ENCODE data around the gene TAC4.
A peak's percentile ranks its signal among the peaks of the same experiment; 100 is the strongest.
"Not testable (repeated sequence)": the region's sequence is repeated elsewhere in the genome, so short reads cannot be mapped to it uniquely, and the experiment has no call there.

The TAC4 gene

GRCh38 chr17:49842846-49843245 is 5.0 kb downstream of the TAC4 start:
- DNase-seq (ENCODE audit: insufficient read length, low spot score): no peak
- no peak for FAIRE-seq
- TF ChIP-seq POLR2A (IDR thresholded peaks at IDR 0.05; ENCODE audit: low read depth, low read length): no peak

GRCh38 chr17:49842371-49842770 is 5.5 kb downstream of the TAC4 start:
- no peak for TF ChIP-seq POLR2A (IDR thresholded peaks at IDR 0.05; ENCODE audit: low read depth, low read length)
- DNase-seq (ENCODE audit: insufficient read length, low spot score) (no peak), FAIRE-seq (no peak)

- DNase-seq (ENCODE audit: insufficient read length, low spot score) (no peak), FAIRE-seq (no peak)
- no peak for TF ChIP-seq POLR2A (IDR thresholded peaks at IDR 0.05; ENCODE audit: low read depth, low read length)
Measured at GRCh38 chr17:49841548-49841947, 6.3 kb downstream of the TAC4 start.

- no peak for DNase-seq (ENCODE audit: insufficient read length, low spot score)
- no peak for TF ChIP-seq POLR2A (IDR thresholded peaks at IDR 0.05; ENCODE audit: low read depth, low read length)
- FAIRE-seq: no peak
Measured at GRCh38 chr17:49839455-49839854, 8.4 kb downstream of the TAC4 start.

GRCh38 chr17:49836111-49837030 is 11.5 kb downstream of the TAC4 start:
- TF ChIP-seq POLR2A (IDR thresholded peaks at IDR 0.05; ENCODE audit: low read depth, low read length): no peak
- DNase-seq (ENCODE audit: insufficient read length, low spot score): no peak
- FAIRE-seq: no peak

GRCh38 chr17:49835472-49835871 is 12.4 kb downstream of the TAC4 start:
- no peak for TF ChIP-seq POLR2A (IDR thresholded peaks at IDR 0.05; ENCODE audit: low read depth, low read length)
- DNase-seq (ENCODE audit: insufficient read length, low spot score) (no peak), FAIRE-seq (no peak)

GRCh38 chr17:49834118-49834743 is 13.6 kb downstream of the TAC4 start:
- DNase-seq (ENCODE audit: insufficient read length, low spot score): no peak
- no peak for FAIRE-seq
- TF ChIP-seq POLR2A (IDR thresholded peaks at IDR 0.05; ENCODE audit: low read depth, low read length): no peak

GRCh38 chr17:49832840-49833599 is 14.8 kb downstream of the TAC4 start:
- DNase-seq (ENCODE audit: insufficient read length, low spot score): no peak
- FAIRE-seq: no peak

GRCh38 chr17:49830605-49831004 is 17.3 kb downstream of the TAC4 start:
- FAIRE-seq: no peak
- no peak for DNase-seq (ENCODE audit: insufficient read length, low spot score)
- TF ChIP-seq POLR2A (IDR thresholded peaks at IDR 0.05; ENCODE audit: low read depth, low read length): no peak

More at GRCh38 chr17:49832840-49833599, 14.8 kb downstream of the TAC4 start:
- no peak for TF ChIP-seq POLR2A (IDR thresholded peaks at IDR 0.05; ENCODE audit: low read depth, low read length)

GRCh38 chr17:49829026-49829425 is 18.8 kb downstream of the TAC4 start:
- no peak for TF ChIP-seq POLR2A (IDR thresholded peaks at IDR 0.05; ENCODE audit: low read depth, low read length)
- no peak for FAIRE-seq
- DNase-seq (ENCODE audit: insufficient read length, low spot score): no peak

GRCh38 chr17:49828325-49828724 is 19.5 kb downstream of the TAC4 start:
- not testable (repeated sequence) for DNase-seq (ENCODE audit: insufficient read length, low spot score)
- peak; percentile 91 for FAIRE-seq

- TF ChIP-seq POLR2A (IDR thresholded peaks at IDR 0.05; ENCODE audit: low read depth, low read length): no peak
- no peak for FAIRE-seq
- no peak for DNase-seq (ENCODE audit: insufficient read length, low spot score)
Measured at GRCh38 chr17:49825645-49826044, 22.2 kb downstream of the TAC4 start.

GRCh38 chr17:49823614-49824013 is 24.3 kb downstream of the TAC4 start:
- TF ChIP-seq POLR2A (IDR thresholded peaks at IDR 0.05; ENCODE audit: low read depth, low read length): no peak
- DNase-seq (ENCODE audit: insufficient read length, low spot score) (no peak), FAIRE-seq (no peak)

- no peak for DNase-seq (ENCODE audit: insufficient read length, low spot score)
- FAIRE-seq: no peak
- no peak for TF ChIP-seq POLR2A (IDR thresholded peaks at IDR 0.05; ENCODE audit: low read depth, low read length)
Measured at GRCh38 chr17:49822829-49823228, 25.0 kb downstream of the TAC4 start.

Data from H54 (cell line).